Natural killer cell (primary cell): ENCODE data around the gene ANK3. TPM values are rescaled to one million over a fixed set of nuclear protein-coding genes. Genes with fewer than 3 reads are reported as not detected.

Source experiments
- ATAC-seq, 3 donors: fragments of 150-1000 bp in 2 of 3; fragments of 200-7000 bp in 1 of 3; cut with Tn5 transposase; 1 replicate in 1 of 3; 2 replicates in 2 of 3; pipeline ENCODE4 v1.10.0; 2021; ENCODE audit warnings: mild to moderate bottlenecking in 2 of 3, moderate library complexity in 2 of 3
- DNase-seq, 2 donors: peaks; one replicate each; pipeline versions ENCODE4 v3.0.0 to v3.0.0-alpha.2; 2013 to 2021; ENCODE audit warnings: mixed read lengths in 1 of 2
- H3K27ac ChIP-seq: one replicate; pipeline ENCODE4 v1.5.1; 2013; ENCODE audit warnings: mild to moderate bottlenecking, low read length
- H3K27me3 ChIP-seq: one replicate; pipeline ENCODE4 v1.6.1; 2013; ENCODE audit warnings: low read length; ENCODE audit not compliant: control insufficient read depth, insufficient read depth
- H3K36me3 ChIP-seq: one replicate; pipeline ENCODE4 v1.6.1; 2013; ENCODE audit warnings: low read length; ENCODE audit not compliant: control insufficient read depth, insufficient read depth
- H3K4me1 ChIP-seq: one replicate; pipeline ENCODE4 v1.6.1; 2013; ENCODE audit warnings: low read length; ENCODE audit not compliant: control insufficient read depth, insufficient read depth
- H3K4me3 ChIP-seq: one replicate; pipeline ENCODE4 v1.5.1; 2013; ENCODE audit warnings: low read length
- H3K9me3 ChIP-seq: one replicate; pipeline ENCODE4 v1.6.1; 2013; ENCODE audit warnings: low read length; ENCODE audit not compliant: control insufficient read depth, insufficient read depth
- H3K27ac Mint-ChIP-seq, 2 donors: one replicate each; pipeline ENCODE4 v1.8.0; 2022; ENCODE audit warnings: mild to moderate bottlenecking in 2 of 2, mixed read lengths in 2 of 2, moderate library complexity in 1 of 2
- H3K27me3 Mint-ChIP-seq, 2 donors: one replicate each; pipeline ENCODE4 v1.8.0; 2022; ENCODE audit warnings: low read depth in 2 of 2, mixed read lengths in 2 of 2
- H3K36me3 Mint-ChIP-seq: one replicate; pipeline ENCODE4 v1.8.0; 2022; ENCODE audit warnings: mixed read lengths
- H3K4me1 Mint-ChIP-seq, 2 donors: one replicate each; pipeline ENCODE4 v1.8.0; 2022; ENCODE audit warnings: mixed read lengths in 2 of 2
- H3K4me3 Mint-ChIP-seq: one replicate; pipeline ENCODE4 v1.8.0; 2022; ENCODE audit warnings: mild to moderate bottlenecking, moderate library complexity, mixed read lengths
- H3K9me3 Mint-ChIP-seq, 2 donors: one replicate each; pipeline ENCODE4 v1.8.0; 2022; ENCODE audit warnings: mixed read lengths in 2 of 2
- CTCF ChIP-seq: fragments of 200-600 bp; IDR thresholded peaks from one replicate; pipeline ENCODE4 v1.8.0; 2022; ENCODE audit warnings: antibody characterized with exemption
- WGBS: methylation state at CpG from one replicate; pipeline ENCODE4 v1.1.7; 2013; ENCODE audit warnings: missing lambda C conversion rate; ENCODE audit not compliant: insufficient coverage; 5-methylcytosine and 5-hydroxymethylcytosine counted together
- intact Hi-C: fragments of 100-400 bp; cut with micrococcal nuclease; formaldehyde crosslinking; loops from one replicate; pipeline ENCODE4 v1.14.2; 2022
- total RNA-seq, 4 donors: library from RNA; stranded (reverse); fragments of 120-200 nt in 1 of 4; gene quantifications; one replicate each; pipeline versions ENCODE4 v1.2.3 to v1.2.4, GENCODE V29; 2013 to 2022

ANK3 gene
- total RNA-seq, 3 donors from 2014 or later (not counting 1 experiment from before 2014, with no cell fraction given) = 4.4 to 12.9 (median 11.4) TPM

- no peak overlapping the region for H3K27ac ChIP-seq
- Mint-ChIP-seq H3K36me3 (no peaks in the 10 kb centered on the region), H3K27me3 (peaks cover 0 to 2% of the 10 kb centered on the region in 2 donors), H3K27ac (no peak overlapping the region), H3K4me1 (no peaks in the 10 kb centered on the region), H3K4me3 (no peak overlapping the region), H3K9me3 (no peaks in the 10 kb centered on the region)
- no peak overlapping the region for H3K4me3 ChIP-seq
- H3K9me3 ChIP-seq = no peaks in the 10 kb centered on the region
- no peaks in the 10 kb centered on the region for H3K4me1 ChIP-seq
- H3K36me3 ChIP-seq = no peaks in the 10 kb centered on the region
- no peak for DNase-seq
- intact Hi-C loops = no loop called here
- no peak for TF ChIP-seq CTCF
- WGBS = 69% methylated on average over 1 of the region's 1 CpG
- H3K27me3 ChIP-seq = no peaks in the 10 kb centered on the region
- ATAC-seq = no peak
Observed at GRCh38 chr10:60296073-60296472, 93.6 kb downstream of the ANK3 start.

DNA sequence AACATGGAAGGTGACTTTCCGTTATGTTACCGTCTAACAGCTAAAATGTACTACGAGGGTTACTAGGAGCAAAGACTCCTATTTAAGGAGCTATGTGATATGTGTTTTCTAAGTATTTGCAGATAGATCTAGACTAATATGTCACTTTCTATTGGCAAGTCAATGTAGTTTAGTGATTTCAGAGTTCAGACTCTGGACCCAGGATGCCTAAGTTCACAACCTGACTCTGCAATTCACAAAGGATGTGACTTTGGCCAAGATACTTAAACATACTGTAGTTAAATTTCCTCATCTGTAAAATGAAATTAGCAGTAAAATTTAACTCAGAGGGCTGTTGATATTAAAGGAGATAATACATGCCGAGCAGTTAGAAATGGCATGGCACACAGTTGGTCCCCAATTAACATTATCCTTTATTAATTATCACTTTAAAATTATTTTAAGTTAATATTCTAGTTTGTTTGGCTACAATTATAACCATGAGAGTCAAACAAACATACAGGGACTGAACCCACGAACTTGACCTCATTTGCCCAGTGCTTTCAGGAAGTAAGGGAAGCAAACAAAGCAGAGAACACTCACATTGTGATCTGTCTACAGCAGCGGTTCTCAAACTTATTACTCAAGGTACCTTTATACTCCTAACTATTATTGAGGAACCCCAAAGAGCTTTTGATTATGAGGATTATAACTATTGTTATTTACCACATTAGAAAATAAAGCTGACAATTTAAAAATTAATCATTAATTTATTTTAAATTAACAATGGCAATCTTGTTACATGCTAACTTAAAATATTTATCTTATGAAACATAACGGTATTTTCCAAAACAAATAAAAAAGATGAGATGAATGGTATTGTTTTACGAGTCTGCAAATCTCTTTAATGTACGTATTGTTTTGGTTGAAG, 94.4 kb downstream of the ANK3 start:
- Histone ChIP-seq H3K27me3 (no peaks in the 10 kb centered on the region), H3K27ac (no peak overlapping the region), H3K4me3 (no peak overlapping the region), H3K36me3 (no peaks in the 10 kb centered on the region), H3K4me1 (no peaks in the 10 kb centered on the region), H3K9me3 (no peaks in the 10 kb centered on the region)
- Mint-ChIP-seq H3K27me3 (peaks cover 0 to 2% of the 10 kb centered on the region in 2 donors), H3K27ac (no peak overlapping the region), H3K4me1 (no peaks in the 10 kb centered on the region), H3K4me3 (no peak overlapping the region), H3K36me3 (no peaks in the 10 kb centered on the region), H3K9me3 (no peaks in the 10 kb centered on the region)
- DNase-seq (no peak), ATAC-seq (no peak)
- WGBS = 87% methylated on average over 6 of the region's 9 CpGs
- no peak for TF ChIP-seq CTCF
- intact Hi-C loops = no loop called here

DNA sequence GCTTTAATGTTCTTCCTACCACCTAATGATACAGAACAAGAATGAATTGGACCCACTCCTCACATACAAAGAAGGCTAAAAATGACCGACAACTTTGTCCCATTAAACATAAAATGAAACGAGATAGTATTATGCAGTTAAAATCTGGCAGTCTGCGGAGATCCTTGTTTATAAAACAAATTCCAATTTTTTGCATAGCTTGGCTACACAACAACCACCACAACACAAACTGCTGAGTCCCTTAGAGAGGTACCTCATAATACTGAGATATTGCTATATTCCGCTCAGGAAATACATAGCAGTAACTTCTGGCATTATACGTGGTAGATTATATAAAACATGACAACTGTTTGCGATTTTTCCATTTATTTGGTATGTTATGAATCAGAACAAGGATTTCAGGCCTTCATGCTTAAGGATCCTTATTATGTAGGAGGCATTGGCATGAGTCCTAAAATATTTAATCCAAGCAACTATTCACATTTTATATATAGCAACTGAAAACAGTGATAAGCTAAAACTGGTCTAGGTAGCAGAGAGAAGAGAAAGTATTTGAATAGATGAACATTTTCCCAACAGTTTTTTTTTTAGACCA, 96.0 kb downstream of the ANK3 start:
- Mint-ChIP-seq H3K27me3 (peaks cover 0 to 2% of the 10 kb centered on the region in 2 donors), H3K9me3 (no peaks in the 10 kb centered on the region), H3K27ac (no peak overlapping the region), H3K4me3 (no peak overlapping the region), H3K36me3 (no peaks in the 10 kb centered on the region), H3K4me1 (no peaks in the 10 kb centered on the region)
- no peak for ATAC-seq
- Histone ChIP-seq H3K36me3 (no peaks in the 10 kb centered on the region), H3K27ac (no peak overlapping the region), H3K4me1 (no peaks in the 10 kb centered on the region), H3K4me3 (no peak overlapping the region), H3K9me3 (no peaks in the 10 kb centered on the region), H3K27me3 (no peaks in the 10 kb centered on the region)
- WGBS = 99% methylated on average over 6 of the region's 6 CpGs
- intact Hi-C loops = no loop called here
- DNase-seq = no peak
- TF ChIP-seq CTCF = no peak
